Midbrain (tissue), 1 donor: ENCODE results near the gene TLE1.

ENCODE experiments used
- DNase-seq: peaks from one replicate; lab custom pipeline; 2025; lab: John Stamatoyannopoulos, UW

Gene TLE1

GRCh38 chr9:81543695-81544094 is 145.7 kb downstream of the TLE1 start:
- no peak for DNase-seq

GRCh38 chr9:81542118-81542889 is 147.0 kb downstream of the TLE1 start:
- DNase-seq = no peak

GRCh38 chr9:81540142-81540710 is 149.1 kb downstream of the TLE1 start:
- no peak for DNase-seq

- no peak for DNase-seq
These were observed 150.0 kb downstream of the TLE1 start for GRCh38 chr9:81539317-81539716.

DNA sequence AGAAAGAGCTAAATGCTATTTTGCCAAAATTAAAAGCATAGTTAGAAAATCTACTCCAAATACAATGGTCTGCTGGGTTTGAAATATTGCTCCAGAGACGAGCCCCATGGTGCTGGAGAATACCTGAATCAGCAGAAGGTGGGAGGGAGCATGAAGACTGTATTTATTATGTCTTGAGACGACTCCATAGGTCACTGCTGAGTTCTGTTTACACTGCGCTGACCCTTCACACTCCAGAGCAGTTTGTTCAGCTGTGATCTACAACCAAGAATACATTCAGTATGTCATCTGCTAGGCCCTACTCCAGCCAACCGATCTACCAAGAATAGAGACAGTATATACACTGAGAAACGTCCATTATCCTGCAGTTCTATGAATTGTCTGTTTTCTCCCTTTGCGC is 150.5 kb downstream of the TLE1 start:
- no peak for DNase-seq

DNA sequence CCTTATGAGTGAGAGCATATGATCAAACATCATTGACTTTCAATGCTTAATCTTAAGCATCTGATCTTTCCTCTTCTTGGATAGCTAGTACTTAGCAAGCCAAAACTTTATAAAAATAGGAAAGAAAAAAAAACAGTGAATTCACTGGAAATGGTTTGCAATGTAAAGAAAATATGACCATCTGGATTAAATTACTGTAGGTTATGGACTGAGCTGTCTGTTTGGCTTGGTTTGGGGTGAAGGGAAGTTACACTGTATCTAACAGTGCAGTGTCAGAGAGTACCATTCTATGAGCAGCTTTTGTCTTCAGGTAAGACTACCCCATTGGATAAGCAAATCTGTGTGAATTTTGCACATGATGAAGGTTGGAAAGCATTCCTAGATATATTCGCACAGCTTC is 151.4 kb downstream of the TLE1 start:
- no peak for DNase-seq

GRCh38 chr9:81536242-81537025 is 152.9 kb downstream of the TLE1 start:
- DNase-seq = no peak

DNA sequence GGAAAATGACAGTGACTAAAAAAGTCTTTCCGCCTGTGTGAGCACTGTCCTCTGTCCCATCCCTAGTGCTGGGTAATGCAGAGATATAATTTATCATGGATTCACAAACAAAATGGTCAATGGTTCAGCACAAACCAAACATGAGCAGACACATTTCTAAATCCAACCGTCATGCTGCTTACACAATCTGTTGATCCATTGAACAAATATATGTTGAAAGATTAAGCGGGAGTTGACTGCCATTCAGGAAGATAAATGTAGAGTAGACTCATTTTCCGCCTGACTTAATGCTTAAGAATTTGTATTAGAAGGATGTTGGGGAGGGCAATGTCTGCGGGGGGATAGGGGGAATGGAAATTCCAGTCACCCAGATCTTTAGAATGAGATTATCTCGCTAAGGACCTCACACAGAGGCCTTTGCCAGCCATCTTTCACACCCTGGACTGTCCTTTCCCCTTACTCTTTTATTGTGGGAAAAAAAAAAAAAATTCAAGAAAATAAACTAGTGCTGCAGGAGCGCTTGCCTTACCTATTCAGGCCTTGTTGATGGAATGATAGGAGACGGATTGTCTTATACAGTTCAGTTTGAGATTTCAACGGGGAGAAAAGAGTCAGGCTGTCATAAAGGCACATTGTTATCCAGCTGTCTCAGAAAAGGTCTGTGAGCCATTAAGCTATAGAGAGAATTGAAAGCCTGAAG is 153.7 kb downstream of the TLE1 start:
- no peak for DNase-seq

GRCh38 chr9:81534138-81534875 is 155.0 kb downstream of the TLE1 start:
- DNase-seq = no peak
